Fibroblast of the aortic adventitia (primary cell): ENCODE data around the gene PCNT. TPM values are rescaled to one million over a fixed set of nuclear protein-coding genes. Genes with fewer than 3 reads are reported as not detected.

ENCODE experiments used
- DNase-seq: peaks from one replicate; pipeline ENCODE4 v3.0.0-alpha.2; 2010; ENCODE audit warnings: low read depth
- H3K4me3 ChIP-seq: 2 replicates; pipeline ENCODE4 v1.5.1; 2011; ENCODE audit warnings: low read depth, mild to moderate bottlenecking, control low read depth, low read length, moderate library complexity
- total RNA-seq: library from RNA; depleted of rRNA; stranded (reverse); fragments of >200 nt; gene quantifications from 2 replicates; pipeline ENCODE4 v1.2.3, GENCODE V29; 2012; ENCODE audit warnings: low replicate concordance
- TF ChIP-seq, protein P1 (sequence below): IDR thresholded peaks from 2 replicates; pipeline ENCODE4 v1.5.1; 2011; ENCODE audit warnings: mild to moderate bottlenecking, low read length, control low read depth, inconsistent platforms; ENCODE audit not compliant: insufficient read depth

Gene PCNT
- total RNA-seq, 1 donor: 27.8 TPM

DNA sequence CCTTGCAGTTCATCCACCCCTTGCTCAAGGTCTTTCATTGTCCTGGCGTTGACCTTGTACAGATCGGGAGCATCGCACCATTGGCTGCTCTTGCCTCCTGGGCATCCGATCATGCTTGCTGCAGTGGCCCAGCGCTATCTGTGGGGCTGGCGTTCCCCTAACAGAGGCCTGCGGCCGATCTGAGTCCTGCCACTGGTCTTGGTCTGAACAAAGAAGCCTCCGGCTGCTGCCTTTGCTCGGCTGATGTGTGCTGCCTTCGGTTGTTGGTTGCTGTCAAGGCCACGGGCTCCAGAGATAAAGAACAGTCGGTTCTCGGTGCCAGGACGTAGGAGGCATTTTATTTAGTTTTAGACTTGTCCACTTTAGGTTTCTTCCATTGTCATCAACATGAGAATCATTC is 39.0 kb downstream of the PCNT start:
- TF ChIP-seq, protein P1, sequence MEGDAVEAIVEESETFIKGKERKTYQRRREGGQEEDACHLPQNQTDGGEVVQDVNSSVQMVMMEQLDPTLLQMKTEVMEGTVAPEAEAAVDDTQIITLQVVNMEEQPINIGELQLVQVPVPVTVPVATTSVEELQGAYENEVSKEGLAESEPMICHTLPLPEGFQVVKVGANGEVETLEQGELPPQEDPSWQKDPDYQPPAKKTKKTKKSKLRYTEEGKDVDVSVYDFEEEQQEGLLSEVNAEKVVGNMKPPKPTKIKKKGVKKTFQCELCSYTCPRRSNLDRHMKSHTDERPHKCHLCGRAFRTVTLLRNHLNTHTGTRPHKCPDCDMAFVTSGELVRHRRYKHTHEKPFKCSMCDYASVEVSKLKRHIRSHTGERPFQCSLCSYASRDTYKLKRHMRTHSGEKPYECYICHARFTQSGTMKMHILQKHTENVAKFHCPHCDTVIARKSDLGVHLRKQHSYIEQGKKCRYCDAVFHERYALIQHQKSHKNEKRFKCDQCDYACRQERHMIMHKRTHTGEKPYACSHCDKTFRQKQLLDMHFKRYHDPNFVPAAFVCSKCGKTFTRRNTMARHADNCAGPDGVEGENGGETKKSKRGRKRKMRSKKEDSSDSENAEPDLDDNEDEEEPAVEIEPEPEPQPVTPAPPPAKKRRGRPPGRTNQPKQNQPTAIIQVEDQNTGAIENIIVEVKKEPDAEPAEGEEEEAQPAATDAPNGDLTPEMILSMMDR: no peak
- H3K4me3 ChIP-seq: no peak overlapping the region
- DNase-seq: no peak

DNA sequence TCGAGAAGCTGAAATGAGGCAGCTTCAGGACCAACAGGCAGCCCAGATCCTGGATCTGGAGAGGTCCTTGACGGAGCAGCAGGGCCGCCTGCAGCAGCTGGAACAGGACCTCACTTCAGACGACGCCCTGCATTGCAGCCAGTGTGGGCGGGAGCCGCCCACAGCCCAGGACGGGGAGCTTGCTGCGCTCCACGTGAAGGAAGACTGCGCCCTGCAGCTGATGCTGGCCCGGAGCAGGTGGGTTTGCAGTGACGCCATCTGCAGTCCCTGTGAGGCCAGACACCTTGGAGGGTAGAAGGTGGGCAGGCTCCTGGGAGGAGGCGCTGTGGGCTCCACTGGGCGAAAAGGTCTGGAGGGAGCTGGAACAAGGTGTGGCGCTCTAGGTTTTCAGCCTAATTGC is 39.7 kb downstream of the PCNT start:
- TF ChIP-seq, protein P1: no peak
- DNase-seq: no peak
- H3K4me3 ChIP-seq: no peak overlapping the region

DNA sequence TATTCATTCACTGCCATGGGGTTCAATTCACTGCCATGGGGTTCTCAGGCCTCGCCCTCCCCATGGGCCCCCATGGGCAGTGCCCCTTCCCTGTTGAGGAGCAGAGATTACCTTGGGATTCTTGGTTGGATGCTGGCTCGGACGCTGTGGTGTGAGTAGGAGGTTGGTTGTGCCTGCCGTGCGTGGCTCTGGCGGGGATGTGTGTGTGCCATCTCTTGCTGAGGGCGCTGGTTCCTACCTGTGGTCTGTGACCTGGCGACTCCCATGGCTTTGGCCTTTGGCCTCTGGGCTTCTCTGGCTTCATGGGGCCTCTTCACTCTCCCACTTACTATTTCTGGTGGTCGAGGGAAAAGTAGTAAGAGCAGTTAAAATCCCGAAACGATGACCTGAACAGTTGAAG is 42.1 kb downstream of the PCNT start:
- TF ChIP-seq, protein P1: no peak

DNA sequence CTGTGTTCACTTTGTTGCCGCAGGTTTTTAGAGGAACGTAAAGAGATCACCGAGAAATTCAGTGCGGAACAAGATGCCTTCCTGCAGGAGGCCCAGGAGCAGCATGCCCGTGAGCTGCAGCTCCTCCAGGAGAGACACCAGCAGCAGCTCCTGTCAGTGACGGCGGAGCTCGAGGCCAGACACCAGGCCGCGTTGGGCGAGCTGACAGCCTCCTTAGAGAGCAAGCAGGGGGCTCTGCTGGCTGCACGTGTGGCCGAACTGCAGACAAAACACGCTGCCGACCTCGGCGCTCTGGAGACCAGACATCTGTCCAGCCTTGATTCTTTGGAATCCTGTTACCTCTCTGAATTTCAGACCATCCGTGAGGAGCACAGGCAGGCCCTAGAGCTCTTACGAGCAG is 42.6 kb downstream of the PCNT start:
- DNase-seq: no peak
- TF ChIP-seq, protein P1: no peak
- H3K4me3 ChIP-seq: no peak overlapping the region

More for the DNA sequence above, 42.1 kb downstream of the PCNT start:
- DNase-seq: no peak
- no peak overlapping the region for H3K4me3 ChIP-seq

DNA sequence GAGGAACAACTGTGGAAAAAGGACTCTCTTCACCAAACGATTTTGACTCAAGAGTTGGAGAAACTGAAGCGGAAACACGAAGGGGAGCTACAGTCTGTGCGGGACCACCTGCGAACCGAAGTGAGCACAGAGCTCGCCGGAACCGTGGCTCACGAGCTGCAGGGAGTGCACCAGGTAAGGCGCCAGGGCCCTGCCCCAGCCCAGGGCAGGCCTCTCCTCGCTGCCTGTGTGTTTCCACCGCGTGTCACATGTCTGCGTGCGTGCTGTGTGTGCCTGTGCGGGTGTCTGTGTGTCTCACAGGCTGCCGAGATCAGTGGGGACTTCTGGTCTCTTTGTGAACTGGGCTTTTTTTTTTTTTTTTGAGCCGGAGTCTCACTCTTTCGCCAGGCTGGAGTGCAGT is 43.0 kb downstream of the PCNT start:
- DNase-seq: no peak
- TF ChIP-seq, protein P1: no peak
- no peak overlapping the region for H3K4me3 ChIP-seq

DNA sequence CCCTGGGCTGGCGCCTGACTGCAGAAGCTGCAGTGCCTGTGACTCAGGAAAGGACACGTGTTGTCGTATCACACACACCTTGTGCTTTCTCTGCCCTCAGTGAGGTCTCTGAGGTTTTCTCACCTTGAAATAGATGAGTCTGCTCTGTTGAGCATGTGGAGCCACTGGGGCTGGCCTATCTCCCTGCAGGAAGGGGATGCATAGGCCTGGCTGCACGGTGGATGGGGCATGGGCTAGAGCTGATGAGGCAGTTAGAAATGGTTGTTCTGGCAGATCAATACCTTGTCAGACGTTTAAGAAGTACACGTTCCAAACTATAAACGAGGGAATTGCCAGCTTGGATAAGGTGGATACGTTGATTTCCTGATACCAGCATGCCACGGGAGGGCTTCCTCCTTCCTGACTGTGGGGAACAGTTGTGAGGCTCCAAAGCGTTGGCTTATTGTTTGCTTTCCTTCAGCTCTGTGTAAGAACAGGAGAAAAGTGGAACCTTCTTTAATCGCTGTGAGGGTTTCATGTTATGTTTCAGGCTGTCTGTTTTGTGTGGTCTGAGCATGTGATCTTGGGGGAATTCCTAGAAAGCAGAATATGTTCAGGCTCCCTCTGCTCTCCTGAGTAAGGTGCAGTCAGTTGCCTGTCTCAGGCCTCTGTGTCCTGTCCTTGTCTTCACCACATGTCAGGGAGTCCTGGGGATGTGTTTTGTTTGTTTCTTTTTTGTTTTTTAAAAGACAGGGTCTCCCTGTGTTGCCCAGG is 44.8 kb downstream of the PCNT start:
- TF ChIP-seq, protein P1: no peak
- H3K4me3 ChIP-seq: no peak overlapping the region
- DNase-seq: no peak

DNA sequence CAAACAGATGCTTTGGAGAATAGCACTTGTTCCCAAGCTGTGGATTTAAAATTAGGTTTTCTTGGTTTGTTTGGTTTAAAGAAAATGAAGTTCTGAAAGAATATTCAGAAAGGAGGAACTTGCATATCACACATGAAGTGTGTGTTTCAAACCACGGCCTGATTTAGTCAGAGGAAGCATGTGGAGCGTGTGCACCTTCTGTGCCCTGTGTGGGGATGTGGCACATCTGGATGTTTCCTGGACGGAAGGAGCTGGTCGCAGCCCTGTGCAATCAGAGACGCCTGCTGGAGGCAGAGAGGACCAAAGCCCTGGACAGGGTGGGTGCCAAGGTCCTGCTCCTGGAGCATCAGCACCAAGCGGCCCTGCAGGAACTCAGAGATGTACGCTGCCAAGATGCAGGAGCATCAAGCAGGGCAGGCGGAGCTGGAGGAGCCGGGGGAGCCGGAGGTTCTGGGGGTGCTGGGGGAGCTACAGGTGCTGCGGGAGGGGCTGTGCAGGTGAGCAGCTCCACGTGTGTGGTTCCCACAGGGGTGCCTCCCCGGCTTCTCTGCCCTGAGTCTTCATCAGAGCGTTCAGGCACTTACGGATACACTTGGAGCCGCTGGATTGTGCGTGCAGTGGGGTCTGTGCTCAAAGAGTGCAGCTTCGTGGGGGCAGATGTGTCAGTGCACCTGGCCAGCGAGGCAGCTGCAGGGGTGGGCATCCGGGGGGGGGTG is 45.7 kb downstream of the PCNT start:
- TF ChIP-seq, protein P1: no peak
- H3K4me3 ChIP-seq: no peak overlapping the region
- DNase-seq: no peak
